Neutrophil (primary cell): Measurements from ENCODE around the gene BARHL1.

Experiments used
- H3K27ac ChIP-seq: fragments of 200-600 bp; sonication (generic); 2 replicates; pipeline ENCODE4 v1.5.1; 2016; ENCODE audit warnings: mild to moderate bottlenecking, moderate library complexity
- H3K27me3 ChIP-seq: fragments of 200-600 bp; sonication (generic); 2 replicates; pipeline ENCODE4 v1.6.0; 2016; ENCODE audit warnings: mild to moderate bottlenecking
- H3K36me3 ChIP-seq: fragments of 200-600 bp; sonication (generic); 2 replicates; pipeline ENCODE4 v1.5.1; 2017
- H3K4me1 ChIP-seq, 2 experiments: fragments of 200-600 bp in 1 of 2; sonication (generic) in 1 of 2; 1 replicate in 1 of 2; 2 replicates in 1 of 2; pipeline versions ENCODE4 v1.5.1 to v1.6.1; 2013 to 2016; ENCODE audit warnings: low read depth in 1 of 2, low read length in 1 of 2, mild to moderate bottlenecking in 1 of 2, moderate library complexity in 1 of 2; ENCODE audit not compliant: control insufficient read depth in 1 of 2, insufficient read depth in 1 of 2
- H3K4me3 ChIP-seq, 2 experiments: fragments of 200-600 bp in 1 of 2; sonication (generic) in 1 of 2; 1 replicate in 1 of 2; 2 replicates in 1 of 2; pipeline ENCODE4 v1.5.1; 2013 to 2016; ENCODE audit warnings: low read depth in 1 of 2, low read length in 1 of 2, mild to moderate bottlenecking in 1 of 2, moderate library complexity in 1 of 2
- H3K9me3 ChIP-seq: fragments of 200-600 bp; sonication (generic); 2 replicates; pipeline ENCODE4 v1.5.1; 2016
- TF ChIP-seq, protein P1 (sequence below): fragments of 200-600 bp; sonication (generic); IDR thresholded peaks from 2 replicates; pipeline ENCODE4 v1.5.1; 2016; ENCODE audit warnings: antibody characterized with exemption

The BARHL1 gene

DNA sequence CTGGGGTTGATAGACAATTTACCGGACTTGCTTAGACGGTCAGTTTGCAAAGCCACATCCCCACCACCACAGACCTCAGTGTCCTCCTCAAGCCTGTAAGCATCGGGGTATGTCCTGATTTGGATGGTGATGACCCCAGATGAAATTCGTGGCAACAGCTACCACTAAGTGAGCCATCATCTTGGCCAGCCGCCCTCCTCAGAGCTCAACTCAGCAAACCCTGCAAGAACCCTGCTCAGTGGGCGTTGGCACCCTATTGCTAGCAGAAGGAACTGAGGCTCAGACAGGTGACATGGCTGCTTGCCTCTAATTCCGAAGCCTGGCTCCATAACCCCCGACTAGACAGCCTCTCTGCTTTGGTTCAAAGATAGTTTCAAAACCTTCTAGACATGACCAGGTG is 41.4 kb upstream of the BARHL1 start:
- TF ChIP-seq, protein P1, sequence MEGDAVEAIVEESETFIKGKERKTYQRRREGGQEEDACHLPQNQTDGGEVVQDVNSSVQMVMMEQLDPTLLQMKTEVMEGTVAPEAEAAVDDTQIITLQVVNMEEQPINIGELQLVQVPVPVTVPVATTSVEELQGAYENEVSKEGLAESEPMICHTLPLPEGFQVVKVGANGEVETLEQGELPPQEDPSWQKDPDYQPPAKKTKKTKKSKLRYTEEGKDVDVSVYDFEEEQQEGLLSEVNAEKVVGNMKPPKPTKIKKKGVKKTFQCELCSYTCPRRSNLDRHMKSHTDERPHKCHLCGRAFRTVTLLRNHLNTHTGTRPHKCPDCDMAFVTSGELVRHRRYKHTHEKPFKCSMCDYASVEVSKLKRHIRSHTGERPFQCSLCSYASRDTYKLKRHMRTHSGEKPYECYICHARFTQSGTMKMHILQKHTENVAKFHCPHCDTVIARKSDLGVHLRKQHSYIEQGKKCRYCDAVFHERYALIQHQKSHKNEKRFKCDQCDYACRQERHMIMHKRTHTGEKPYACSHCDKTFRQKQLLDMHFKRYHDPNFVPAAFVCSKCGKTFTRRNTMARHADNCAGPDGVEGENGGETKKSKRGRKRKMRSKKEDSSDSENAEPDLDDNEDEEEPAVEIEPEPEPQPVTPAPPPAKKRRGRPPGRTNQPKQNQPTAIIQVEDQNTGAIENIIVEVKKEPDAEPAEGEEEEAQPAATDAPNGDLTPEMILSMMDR, result no peak
- H3K4me3 ChIP-seq, result no peak overlapping the region
- no peaks in the 10 kb centered on the region for H3K9me3 ChIP-seq
- no peaks in the 10 kb centered on the region for H3K36me3 ChIP-seq
- peaks cover 22% of the 10 kb centered on the region for H3K27me3 ChIP-seq
- H3K4me1 ChIP-seq, result no peaks in the 10 kb centered on the region
- no peak overlapping the region for H3K27ac ChIP-seq

DNA sequence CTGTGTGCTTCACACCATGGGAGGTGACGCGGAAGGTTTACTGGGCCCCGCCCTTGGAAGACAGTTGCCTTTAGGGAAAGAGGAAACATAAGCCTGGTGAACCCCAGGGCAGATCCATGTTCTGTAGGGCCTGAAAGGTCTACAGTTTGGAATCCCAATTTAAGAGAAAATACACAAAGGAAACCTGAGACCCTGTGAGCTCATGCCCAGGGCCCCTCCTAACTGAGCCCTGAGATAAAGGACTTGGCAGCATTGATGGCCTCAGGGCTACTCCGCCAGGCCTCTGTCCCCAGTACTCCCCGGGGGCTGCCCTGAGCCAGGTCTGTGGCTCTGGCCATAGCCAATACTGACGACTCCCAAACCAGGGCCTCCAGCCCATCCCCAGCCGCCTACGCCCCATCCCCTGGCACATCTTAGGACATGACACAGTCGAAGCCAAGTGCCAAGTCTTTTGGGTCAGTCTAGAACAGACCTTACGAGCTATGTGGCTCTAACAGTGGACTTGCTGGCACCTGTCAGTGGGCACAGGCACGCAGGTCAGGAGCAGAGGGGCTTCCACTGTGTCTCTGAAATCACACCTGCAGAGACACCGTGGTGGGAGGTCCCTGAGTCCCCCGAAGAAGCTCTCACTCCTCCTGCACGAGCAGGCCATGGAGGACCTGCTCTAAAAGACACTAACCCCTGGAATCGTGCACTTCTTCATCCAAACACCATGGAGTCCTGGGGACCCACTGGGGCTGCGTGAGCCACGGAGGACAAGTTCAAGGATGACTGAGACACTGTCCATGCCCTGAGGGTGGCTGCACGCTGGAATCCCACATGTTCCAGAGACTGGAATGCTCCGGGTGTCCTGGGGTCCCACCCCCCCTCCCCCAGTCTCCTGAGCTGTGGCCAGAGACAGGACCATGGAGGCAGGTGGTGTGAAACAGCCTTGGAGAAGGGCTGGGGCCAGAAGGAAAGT is 40.3 kb upstream of the BARHL1 start:
- Histone ChIP-seq H3K9me3 (no peaks in the 10 kb centered on the region), H3K36me3 (no peaks in the 10 kb centered on the region), H3K27ac (no peak overlapping the region), H3K4me1 (no peaks in the 10 kb centered on the region), H3K4me3 (no peak overlapping the region), H3K27me3 (peaks cover 33% of the 10 kb centered on the region)
- TF ChIP-seq, protein P1, result no peak

DNA sequence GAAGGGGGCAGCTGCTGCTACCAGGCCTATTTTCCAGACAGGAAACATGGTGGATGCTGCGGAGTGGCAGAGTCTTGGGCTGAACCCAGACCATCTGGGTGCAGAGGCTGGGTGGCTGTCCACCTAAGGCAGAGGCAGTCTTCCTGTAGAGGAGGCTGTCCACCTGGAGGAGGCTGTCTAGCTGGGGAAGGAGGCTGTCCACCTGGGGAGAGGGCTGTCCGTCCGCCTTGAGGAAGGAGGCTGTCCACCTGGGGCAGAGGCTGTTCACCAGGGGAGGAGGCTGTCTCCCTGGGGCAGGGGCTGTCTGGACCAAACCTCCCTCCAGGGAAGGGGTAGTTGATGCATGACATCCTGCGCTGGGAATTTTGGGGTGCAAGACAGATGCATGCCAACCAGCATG is 39.2 kb upstream of the BARHL1 start:
- peaks cover 41% of the 10 kb centered on the region for H3K27me3 ChIP-seq
- no peaks in the 10 kb centered on the region for H3K9me3 ChIP-seq
- H3K4me1 ChIP-seq, result no peaks in the 10 kb centered on the region
- no peak overlapping the region for H3K4me3 ChIP-seq
- no peaks in the 10 kb centered on the region for H3K36me3 ChIP-seq
- H3K27ac ChIP-seq, result no peak overlapping the region
- TF ChIP-seq, protein P1, result no peak

DNA sequence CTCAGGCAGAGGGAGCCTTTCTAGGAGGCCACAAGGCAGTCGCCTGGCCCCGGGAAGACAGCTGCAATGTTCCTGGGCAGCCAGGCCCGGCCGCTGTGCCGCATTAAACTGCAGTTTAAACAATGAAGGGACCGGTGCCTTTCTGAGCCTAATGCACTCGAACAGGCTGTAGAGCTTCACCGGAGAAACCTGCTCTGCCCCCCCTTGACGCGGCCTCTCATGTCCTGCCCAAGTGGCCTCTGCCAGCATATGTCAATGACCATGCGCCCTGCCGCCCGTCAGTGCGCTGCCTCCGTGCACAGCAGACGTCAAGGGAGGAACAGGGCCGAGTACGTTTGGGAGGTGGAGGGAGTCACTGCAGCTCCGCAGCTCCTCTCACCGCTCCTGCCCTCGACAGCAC is 38.4 kb upstream of the BARHL1 start:
- H3K27me3 ChIP-seq, result peaks cover 44% of the 10 kb centered on the region
- H3K27ac ChIP-seq, result no peak overlapping the region
- H3K4me3 ChIP-seq, result no peak overlapping the region
- no peaks in the 10 kb centered on the region for H3K4me1 ChIP-seq
- H3K36me3 ChIP-seq, result no peaks in the 10 kb centered on the region
- H3K9me3 ChIP-seq, result no peaks in the 10 kb centered on the region
- TF ChIP-seq, protein P1, result no peak

DNA sequence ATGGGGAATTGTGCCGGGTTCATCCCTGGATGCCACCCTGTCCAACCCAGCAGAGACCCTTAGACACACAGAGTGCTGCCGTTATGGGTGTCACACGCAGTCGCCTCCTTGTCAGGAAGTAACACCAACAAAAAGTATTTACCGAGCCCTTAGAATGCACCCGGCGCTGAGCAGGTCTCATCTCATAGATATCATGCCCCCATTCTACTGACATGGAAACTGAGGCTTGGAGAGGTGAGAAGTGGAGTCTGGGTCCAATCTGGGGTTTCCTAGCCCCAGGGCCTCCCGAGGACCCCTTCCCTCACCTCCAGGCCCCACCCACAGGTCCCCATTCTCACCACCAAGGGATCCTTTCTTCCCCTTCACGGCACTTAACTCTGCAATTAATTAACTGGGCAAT is 36.8 kb upstream of the BARHL1 start:
- no peaks in the 10 kb centered on the region for H3K4me1 ChIP-seq
- no peak overlapping the region for H3K27ac ChIP-seq
- peaks cover 49% of the 10 kb centered on the region for H3K27me3 ChIP-seq
- TF ChIP-seq, protein P1, result no peak
- no peaks in the 10 kb centered on the region for H3K9me3 ChIP-seq
- H3K4me3 ChIP-seq, result no peak overlapping the region
- no peaks in the 10 kb centered on the region for H3K36me3 ChIP-seq
